ENCODE measurements around the gene YDJC.

DNA sequence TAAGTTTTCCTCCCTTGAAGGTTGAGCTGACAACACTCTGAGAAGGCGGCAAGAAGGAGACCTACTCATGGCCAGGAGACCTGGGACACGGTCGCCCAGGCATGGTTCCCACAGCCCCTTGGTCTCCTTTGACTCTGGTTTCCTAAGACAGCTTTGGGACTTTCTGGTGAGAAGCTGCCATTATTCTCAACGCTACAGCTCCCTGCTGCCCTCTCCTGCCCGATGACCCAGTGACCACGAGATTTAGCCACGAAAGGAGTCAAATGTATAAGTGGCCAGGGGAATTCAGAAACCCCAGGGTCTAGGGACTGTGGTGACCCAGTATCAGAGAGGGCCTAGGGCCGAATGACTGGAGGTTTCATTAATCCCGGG, 11.6 kb upstream of the YDJC start:
- TF ChIP-seq EP300 (IDR thresholded peaks at IDR 0.05) = no peak
- TF ChIP-seq, protein P1, sequence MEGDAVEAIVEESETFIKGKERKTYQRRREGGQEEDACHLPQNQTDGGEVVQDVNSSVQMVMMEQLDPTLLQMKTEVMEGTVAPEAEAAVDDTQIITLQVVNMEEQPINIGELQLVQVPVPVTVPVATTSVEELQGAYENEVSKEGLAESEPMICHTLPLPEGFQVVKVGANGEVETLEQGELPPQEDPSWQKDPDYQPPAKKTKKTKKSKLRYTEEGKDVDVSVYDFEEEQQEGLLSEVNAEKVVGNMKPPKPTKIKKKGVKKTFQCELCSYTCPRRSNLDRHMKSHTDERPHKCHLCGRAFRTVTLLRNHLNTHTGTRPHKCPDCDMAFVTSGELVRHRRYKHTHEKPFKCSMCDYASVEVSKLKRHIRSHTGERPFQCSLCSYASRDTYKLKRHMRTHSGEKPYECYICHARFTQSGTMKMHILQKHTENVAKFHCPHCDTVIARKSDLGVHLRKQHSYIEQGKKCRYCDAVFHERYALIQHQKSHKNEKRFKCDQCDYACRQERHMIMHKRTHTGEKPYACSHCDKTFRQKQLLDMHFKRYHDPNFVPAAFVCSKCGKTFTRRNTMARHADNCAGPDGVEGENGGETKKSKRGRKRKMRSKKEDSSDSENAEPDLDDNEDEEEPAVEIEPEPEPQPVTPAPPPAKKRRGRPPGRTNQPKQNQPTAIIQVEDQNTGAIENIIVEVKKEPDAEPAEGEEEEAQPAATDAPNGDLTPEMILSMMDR (IDR thresholded peaks at IDR 0.05) = no peak
- TF ChIP-seq POLR2A (IDR thresholded peaks at IDR 0.05) = no peak

All from suprapubic skin (tissue), 3 donors.